Stomach (tissue), 4 donors: Measurements from ENCODE around the gene C5AR2.

Source experiments
- EP300 ChIP-seq: sonication (generic); formaldehyde crosslinking; IDR thresholded peaks from one replicate; pipeline ENCODE4 v1.6.1; 2017; ENCODE audit warnings: antibody characterized with exemption
- POLR2A ChIP-seq, 4 donors: fragments of 450-650 bp; IDR thresholded peaks; one replicate each; pipeline ENCODE4 v1.6.1; 2016; ENCODE audit warnings: antibody characterized with exemption in 4 of 4, control low read depth in 2 of 4, mild to moderate bottlenecking in 1 of 4, moderate library complexity in 1 of 4
- POLR2AphosphoS5 ChIP-seq, 3 donors: sonication (generic); formaldehyde crosslinking; IDR thresholded peaks; one replicate each; pipeline ENCODE4 v1.6.1; 2016; ENCODE audit warnings: antibody characterized with exemption in 3 of 3
- TF ChIP-seq, protein P1 (sequence below), 7 experiments: fragments of 450-650 bp in 4 of 7; fragments of 200-600 bp in 3 of 7; sonication (generic) in 3 of 7; IDR thresholded peaks; one replicate each; pipeline ENCODE4 v1.5.1; 2016 to 2019; ENCODE audit warnings: antibody characterized with exemption in 7 of 7, control low read depth in 2 of 7, mild to moderate bottlenecking in 1 of 7

- TF ChIP-seq, protein P1, sequence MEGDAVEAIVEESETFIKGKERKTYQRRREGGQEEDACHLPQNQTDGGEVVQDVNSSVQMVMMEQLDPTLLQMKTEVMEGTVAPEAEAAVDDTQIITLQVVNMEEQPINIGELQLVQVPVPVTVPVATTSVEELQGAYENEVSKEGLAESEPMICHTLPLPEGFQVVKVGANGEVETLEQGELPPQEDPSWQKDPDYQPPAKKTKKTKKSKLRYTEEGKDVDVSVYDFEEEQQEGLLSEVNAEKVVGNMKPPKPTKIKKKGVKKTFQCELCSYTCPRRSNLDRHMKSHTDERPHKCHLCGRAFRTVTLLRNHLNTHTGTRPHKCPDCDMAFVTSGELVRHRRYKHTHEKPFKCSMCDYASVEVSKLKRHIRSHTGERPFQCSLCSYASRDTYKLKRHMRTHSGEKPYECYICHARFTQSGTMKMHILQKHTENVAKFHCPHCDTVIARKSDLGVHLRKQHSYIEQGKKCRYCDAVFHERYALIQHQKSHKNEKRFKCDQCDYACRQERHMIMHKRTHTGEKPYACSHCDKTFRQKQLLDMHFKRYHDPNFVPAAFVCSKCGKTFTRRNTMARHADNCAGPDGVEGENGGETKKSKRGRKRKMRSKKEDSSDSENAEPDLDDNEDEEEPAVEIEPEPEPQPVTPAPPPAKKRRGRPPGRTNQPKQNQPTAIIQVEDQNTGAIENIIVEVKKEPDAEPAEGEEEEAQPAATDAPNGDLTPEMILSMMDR (IDR thresholded peaks at IDR 0.05) = no peak
- TF ChIP-seq POLR2AphosphoS5 (IDR thresholded peaks at IDR 0.05) (no peak), EP300 (no peak), POLR2A (IDR thresholded peaks at IDR 0.05) (no peak)
Measured at GRCh38 chr19:47323409-47323808, 8.6 kb upstream of the C5AR2 start.
